ENCODE data around the gene POLK.

- TF ChIP-seq, protein P1, sequence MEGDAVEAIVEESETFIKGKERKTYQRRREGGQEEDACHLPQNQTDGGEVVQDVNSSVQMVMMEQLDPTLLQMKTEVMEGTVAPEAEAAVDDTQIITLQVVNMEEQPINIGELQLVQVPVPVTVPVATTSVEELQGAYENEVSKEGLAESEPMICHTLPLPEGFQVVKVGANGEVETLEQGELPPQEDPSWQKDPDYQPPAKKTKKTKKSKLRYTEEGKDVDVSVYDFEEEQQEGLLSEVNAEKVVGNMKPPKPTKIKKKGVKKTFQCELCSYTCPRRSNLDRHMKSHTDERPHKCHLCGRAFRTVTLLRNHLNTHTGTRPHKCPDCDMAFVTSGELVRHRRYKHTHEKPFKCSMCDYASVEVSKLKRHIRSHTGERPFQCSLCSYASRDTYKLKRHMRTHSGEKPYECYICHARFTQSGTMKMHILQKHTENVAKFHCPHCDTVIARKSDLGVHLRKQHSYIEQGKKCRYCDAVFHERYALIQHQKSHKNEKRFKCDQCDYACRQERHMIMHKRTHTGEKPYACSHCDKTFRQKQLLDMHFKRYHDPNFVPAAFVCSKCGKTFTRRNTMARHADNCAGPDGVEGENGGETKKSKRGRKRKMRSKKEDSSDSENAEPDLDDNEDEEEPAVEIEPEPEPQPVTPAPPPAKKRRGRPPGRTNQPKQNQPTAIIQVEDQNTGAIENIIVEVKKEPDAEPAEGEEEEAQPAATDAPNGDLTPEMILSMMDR (IDR thresholded peaks at IDR 0.05 in 4 of 5, conservative IDR thresholded peaks at IDR 0.05 in 1 of 5), result no peak
- TF ChIP-seq POLR2A (IDR thresholded peaks at IDR 0.05), result no peak
Observed at GRCh38 chr5:75513841-75514240, 2.1 kb downstream of the POLK start.

Measured in gastrocnemius medialis (tissue), 4 donors.